K562 (cell line): ENCODE data around the gene AS3MT. TPM values are rescaled to one million over a fixed set of nuclear protein-coding genes. Genes with fewer than 3 reads are reported as not detected.

ENCODE experiments used
- BDP1 ChIP-seq: IDR thresholded peaks from 3 replicates; pipeline ENCODE4 v1.6.1; 2011; ENCODE audit not compliant: insufficient read length, insufficient read depth
- BRCA1 ChIP-seq, 2 experiments: fragments of 450-650 bp in 1 of 2; sonication (generic) in 1 of 2; formaldehyde crosslinking in 1 of 2; IDR thresholded peaks; 2 replicates each; pipeline versions ENCODE4 v1.5.0 to v1.6.1; 2017 to 2020; ENCODE audit warnings: mild to moderate bottlenecking in 1 of 2, missing genetic modification reagents in 1 of 2
- C11orf30 ChIP-seq: fragments of 450-650 bp; IDR thresholded peaks from 2 replicates; pipeline ENCODE4 v1.6.1; 2016; ENCODE audit warnings: low read depth, mild to moderate bottlenecking
- CGGBP1 ChIP-seq: fragments of 250-450 bp; sonication (Bioruptor Pico); IDR thresholded peaks from 2 replicates; pipeline ENCODE4 v1.9.0; 2021; ENCODE audit warnings: mild to moderate bottlenecking
- FOXP4 ChIP-seq: sonication (generic); formaldehyde crosslinking; IDR thresholded peaks from 2 replicates; pipeline ENCODE4 v1.8.0; 2022; ENCODE audit warnings: mild to moderate bottlenecking, missing genetic modification reagents, borderline replicate concordance
- HMG20A ChIP-seq: fragments of 450-650 bp; formaldehyde crosslinking; conservative IDR thresholded peaks from 2 replicates; pipeline ENCODE4 v1.4.0; 2020; ENCODE audit warnings: mild to moderate bottlenecking, mixed read lengths
- HOMEZ ChIP-seq: fragments of 250-450 bp; sonication (Bioruptor Pico); IDR thresholded peaks from 2 replicates; pipeline ENCODE4 v1.4.0; 2020; ENCODE audit warnings: mild to moderate bottlenecking, moderate library complexity
- MBD1 ChIP-seq: fragments of 250-450 bp; sonication (Bioruptor Pico); IDR thresholded peaks from 2 replicates; pipeline ENCODE4 v1.8.0; 2022; ENCODE audit warnings: inconsistent platforms
- MYNN ChIP-seq, 2 experiments: sonication (generic); formaldehyde crosslinking in 1 of 2; IDR thresholded peaks; 2 replicates each; pipeline versions ENCODE4 v1.5.0 to v1.6.1; 2016 to 2020; ENCODE audit warnings: antibody characterized with exemption in 1 of 2, missing genetic modification reagents in 1 of 2
- POLR2G ChIP-seq: fragments of 200-400 bp; formaldehyde crosslinking; IDR thresholded peaks from 2 replicates; pipeline ENCODE4 v1.6.1; 2017; ENCODE audit warnings: low read depth, mild to moderate bottlenecking, antibody characterized with exemption, low read length, moderate library complexity
- PPARD ChIP-seq: fragments of 250-450 bp; sonication (Bioruptor Pico); IDR thresholded peaks from 2 replicates; pipeline ENCODE4 v1.8.0; 2022; ENCODE audit warnings: inconsistent platforms, mild to moderate bottlenecking, moderate library complexity
- ZFX ChIP-seq: sonication (generic); formaldehyde crosslinking; IDR thresholded peaks from 2 replicates; pipeline ENCODE4 v1.8.0; 2022; ENCODE audit warnings: mild to moderate bottlenecking, missing genetic modification reagents, moderate library complexity
- ZNF395 ChIP-seq: fragments of 200-800 bp; sonication (Bioruptor generic); IDR thresholded peaks from 2 replicates; pipeline ENCODE4 v1.6.1; 2017; ENCODE audit warnings: missing genetic modification characterization, missing compliant biosample characterization
- ZNF830 ChIP-seq: fragments of 250-450 bp; sonication (Bioruptor Pico); IDR thresholded peaks from 2 replicates; pipeline ENCODE4 v1.5.0; 2021; ENCODE audit warnings: mild to moderate bottlenecking
- polyA plus RNA-seq, 8 experiments: library from polyadenylated mRNA; depleted of rRNA in 4 of 8; stranded (reverse) in 5 of 8; unstranded in 3 of 8; fragments of >200 nt; fragmentation: Nextera tagmentation in 2 of 8; fragmentation: Illumina TruSeq in 1 of 8; extraction: Ambion mirVana in 2 of 8; extraction: Trizol in 1 of 8; gene quantifications; 2 replicates each; pipeline versions ENCODE4 v1.2.1 to v1.2.3, GENCODE V29; 2011 to 2014; ENCODE audit warnings: inconsistent platforms in 1 of 8, missing spikeins in 1 of 8
- total RNA-seq, 7 experiments: library from RNA; depleted of rRNA in 6 of 7; stranded (reverse); fragments of >200 nt in 6 of 7; fragmentation: Illumina TruSeq in 2 of 7; extraction: Trizol in 2 of 7; gene quantifications; 2 replicates each; pipeline versions ENCODE4 v1.2.1 to v1.2.3, GENCODE V29; 2011 to 2021; ENCODE audit warnings: low replicate concordance in 1 of 7
- TF ChIP-seq, protein P1 (sequence below): sonication (generic); formaldehyde crosslinking; IDR thresholded peaks from 2 replicates; pipeline ENCODE4 v1.9.0; 2022; ENCODE audit warnings: mild to moderate bottlenecking, missing genetic modification reagents

AS3MT gene
- total and polyA plus RNA-seq, 9 of the 15 experiments (the other 6 are each of a cell fraction or from before 2014, with no cell fraction given) = 0.04 to 0.33 (median 0.19) TPM; not detected in 2

GRCh38 chr10:102917962-102918816 is 48.9 kb downstream of the AS3MT start, which contains the start of gene CNNM2 (continued):
- TF ChIP-seq FOXP4 (CRISPR knock-in tag) (no peak), ZNF395 (CRISPR knock-in tag) (0 out of 2 replicates have a peak, but pooled peaks have one; percentile 50), POLR2G (peak; percentile 96), HMG20A (CRISPR knock-in tag) (no peak), CGGBP1 (no peak), PPARD (no peak), HOMEZ (CRISPR knock-in tag) (no peak), MYNN (IDR thresholded peaks at IDR 0.05) (no peak), MYNN (CRISPR knock-in tag; IDR thresholded peaks at IDR 0.05) (no peak), BRCA1 (IDR thresholded peaks at IDR 0.05) (no peak), BRCA1 (CRISPR knock-in tag; IDR thresholded peaks at IDR 0.05) (no peak), C11orf30 (no peak), MBD1 (CRISPR knock-in tag) (no peak), BDP1 (no peak), ZNF830 (CRISPR knock-in tag) (no peak), ZFX (CRISPR knock-in tag) (no peak; the same call in 1 of the 2 replicates)
- TF ChIP-seq, protein P1, sequence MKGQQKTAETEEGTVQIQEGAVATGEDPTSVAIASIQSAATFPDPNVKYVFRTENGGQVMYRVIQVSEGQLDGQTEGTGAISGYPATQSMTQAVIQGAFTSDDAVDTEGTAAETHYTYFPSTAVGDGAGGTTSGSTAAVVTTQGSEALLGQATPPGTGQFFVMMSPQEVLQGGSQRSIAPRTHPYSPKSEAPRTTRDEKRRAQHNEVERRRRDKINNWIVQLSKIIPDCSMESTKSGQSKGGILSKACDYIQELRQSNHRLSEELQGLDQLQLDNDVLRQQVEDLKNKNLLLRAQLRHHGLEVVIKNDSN (CRISPR knock-in tag) = peak; percentile 91
